HG03439 (cell line): Measurements from ENCODE around the gene FIBCD1.

Experiments
- ATAC-seq: cut with Tn5 transposase; IDR thresholded peaks from one replicate; pipeline ENCODE4 v1.9.1; 2021; ENCODE audit warnings: mild to moderate bottlenecking, moderate library complexity; ENCODE audit not compliant: unreplicated experiment

The FIBCD1 gene

DNA sequence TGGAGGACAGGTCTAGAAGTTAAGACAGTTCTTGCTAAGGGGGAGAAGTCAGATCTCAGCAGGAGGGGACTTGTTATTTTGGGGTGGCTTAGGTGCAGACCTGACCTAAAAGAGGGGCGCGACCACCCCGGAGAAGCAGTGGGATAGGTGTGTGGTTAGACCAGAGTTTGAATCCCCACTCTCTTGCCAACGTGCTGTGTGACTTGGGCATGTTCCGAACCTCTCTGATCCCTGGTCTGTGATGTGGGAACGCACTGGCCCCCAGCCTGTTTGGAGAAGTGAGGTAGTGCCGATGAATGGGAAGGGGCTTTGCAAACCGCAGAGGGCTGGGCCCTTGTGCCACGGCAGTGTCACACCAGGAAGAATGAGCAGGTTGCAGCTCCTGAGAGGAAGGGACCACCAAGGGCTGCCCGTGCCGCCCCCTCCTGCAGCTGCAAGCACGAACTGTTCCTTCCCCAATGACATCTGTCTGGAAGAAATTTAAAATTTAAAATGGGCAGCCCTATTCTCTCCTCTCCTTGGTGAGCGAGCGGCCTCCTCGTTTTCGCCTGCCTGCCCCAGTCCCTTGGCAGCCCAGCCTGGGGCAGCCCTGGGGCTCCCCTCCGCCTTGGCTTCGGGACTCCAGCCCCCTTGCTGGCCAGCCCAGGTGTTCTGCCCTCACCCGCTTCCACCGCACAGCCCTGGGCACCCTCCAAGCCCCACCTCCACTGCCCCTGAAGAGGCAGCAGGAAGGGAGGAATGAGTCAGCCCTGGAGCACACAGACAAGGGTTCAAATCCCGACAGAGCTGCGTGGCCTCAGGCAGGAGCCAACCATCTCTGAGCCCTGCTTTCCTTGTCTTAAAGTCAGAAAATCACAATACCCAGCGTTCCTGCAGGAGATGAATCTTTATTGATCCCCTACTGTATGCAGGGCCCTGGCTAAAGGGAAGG is 1.6 kb downstream of the FIBCD1 start:
- no peak for ATAC-seq

DNA sequence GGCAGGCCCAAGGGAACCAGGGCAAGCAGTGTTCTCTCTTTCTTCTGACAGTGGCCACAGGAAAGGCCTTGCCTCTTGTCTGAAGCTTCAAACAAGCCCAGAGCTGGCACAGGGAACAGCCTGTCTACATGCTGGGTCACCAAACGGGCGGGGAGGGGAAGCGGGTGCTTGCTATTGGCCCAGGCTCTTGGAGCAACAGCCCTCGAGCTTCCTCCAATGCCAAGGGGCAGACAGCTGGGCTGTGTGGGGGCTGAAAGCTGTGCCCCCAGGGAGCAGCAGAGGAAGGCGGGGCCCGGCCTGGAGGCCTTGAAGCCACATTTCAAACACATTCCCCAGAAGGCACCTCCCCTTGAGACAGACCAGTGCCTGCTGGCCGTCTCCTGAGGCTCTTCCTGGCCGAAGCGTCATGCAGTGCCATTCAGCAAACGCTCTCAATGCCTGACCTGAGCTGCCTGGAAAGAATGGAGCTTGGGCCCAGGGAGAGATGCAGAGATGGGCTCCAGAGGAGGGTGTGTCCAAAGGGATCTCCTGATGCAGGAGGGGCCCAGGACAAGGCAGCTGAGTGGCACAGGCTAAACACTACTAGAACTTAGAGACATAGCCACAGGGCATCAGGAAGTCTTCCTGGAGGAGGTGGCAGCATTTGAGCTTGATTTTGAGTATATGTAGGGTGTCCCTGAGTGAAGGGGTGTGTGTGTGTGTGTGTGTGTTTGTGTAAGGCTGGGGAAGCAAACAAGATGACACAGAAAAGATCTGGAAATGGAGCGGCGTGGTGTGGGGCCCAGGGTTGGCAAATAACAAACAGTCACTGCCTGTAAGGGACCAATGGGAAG is 2.5 kb downstream of the FIBCD1 start:
- ATAC-seq, result no peak

- ATAC-seq, result no peak
Measured at GRCh38 chr9:130935648-130936271, 3.3 kb downstream of the FIBCD1 start.

- no peak for ATAC-seq
Measured at GRCh38 chr9:130934702-130935647, 4.1 kb downstream of the FIBCD1 start.

- ATAC-seq, result no peak
Measured at GRCh38 chr9:130934246-130934645, 4.8 kb downstream of the FIBCD1 start.

- no peak for ATAC-seq
Measured at GRCh38 chr9:130933114-130934046, 5.7 kb downstream of the FIBCD1 start.

DNA sequence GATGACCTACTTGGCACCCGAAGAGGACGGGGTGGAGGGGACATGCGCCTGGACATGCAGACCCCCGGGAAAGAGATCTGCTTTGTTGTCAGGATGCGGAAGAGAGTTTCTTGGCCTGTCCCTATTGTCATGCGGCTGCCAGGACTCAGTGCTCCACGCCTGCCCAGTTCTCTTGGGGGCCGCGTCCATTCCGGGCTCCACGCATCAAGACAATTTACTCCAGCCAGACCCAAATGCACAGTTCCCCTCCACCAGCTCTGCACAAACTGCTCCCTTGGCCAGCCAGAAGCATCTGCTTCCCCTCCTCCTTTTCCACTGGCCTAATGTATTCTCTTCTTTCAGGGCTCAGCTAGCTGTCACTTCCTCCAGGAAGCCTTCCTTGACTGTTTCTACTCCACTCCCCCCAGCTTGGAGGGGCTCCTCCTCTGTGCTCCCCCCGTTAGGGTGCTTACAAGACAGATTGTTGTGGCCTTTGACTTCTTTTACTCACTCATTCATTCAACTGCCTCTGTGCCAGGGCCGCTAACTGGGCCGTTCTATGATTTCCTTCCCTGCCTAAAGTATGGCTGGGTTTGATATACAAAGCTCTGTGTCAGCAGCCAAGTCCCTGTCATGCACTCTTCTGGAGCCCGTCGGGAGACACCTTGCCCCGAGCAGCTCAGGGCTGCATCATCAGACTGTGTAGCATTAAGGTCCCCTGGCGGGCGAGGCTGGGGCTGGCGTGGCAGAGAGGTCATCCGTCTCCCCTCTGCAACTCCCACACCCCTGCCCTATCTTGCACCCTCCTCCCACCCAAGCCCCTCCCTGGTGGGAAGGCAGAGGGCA is 6.6 kb downstream of the FIBCD1 start:
- no peak for ATAC-seq

- ATAC-seq, result no peak
Measured at GRCh38 chr9:130931508-130932254, 7.4 kb downstream of the FIBCD1 start.

DNA sequence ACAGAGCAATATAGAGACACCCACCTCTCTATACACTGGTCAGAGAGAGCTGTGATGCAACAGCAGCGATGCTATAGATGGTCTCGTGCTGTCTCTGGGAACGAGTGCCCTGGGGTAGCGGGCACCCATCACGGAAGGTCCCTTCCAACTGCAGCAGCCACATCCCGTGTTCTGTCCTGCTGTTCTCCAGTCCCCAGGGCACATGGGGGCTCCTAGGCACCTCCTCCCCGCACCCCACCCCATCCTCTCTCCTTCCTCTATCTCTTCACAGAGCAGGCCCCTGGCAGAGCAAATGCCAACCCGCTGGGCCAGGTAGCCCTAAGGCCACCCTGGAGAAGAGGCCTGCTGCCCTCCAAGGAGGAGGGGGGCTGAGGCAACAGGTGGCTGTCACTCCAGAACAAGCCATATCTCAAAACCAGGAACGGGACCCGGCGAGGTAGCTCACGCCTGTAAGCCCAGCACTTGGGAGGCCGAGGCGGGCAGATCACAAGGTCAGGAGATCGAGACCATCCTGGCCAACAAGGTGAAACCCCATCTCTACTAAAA is 8.2 kb downstream of the FIBCD1 start:
- no peak for ATAC-seq

DNA sequence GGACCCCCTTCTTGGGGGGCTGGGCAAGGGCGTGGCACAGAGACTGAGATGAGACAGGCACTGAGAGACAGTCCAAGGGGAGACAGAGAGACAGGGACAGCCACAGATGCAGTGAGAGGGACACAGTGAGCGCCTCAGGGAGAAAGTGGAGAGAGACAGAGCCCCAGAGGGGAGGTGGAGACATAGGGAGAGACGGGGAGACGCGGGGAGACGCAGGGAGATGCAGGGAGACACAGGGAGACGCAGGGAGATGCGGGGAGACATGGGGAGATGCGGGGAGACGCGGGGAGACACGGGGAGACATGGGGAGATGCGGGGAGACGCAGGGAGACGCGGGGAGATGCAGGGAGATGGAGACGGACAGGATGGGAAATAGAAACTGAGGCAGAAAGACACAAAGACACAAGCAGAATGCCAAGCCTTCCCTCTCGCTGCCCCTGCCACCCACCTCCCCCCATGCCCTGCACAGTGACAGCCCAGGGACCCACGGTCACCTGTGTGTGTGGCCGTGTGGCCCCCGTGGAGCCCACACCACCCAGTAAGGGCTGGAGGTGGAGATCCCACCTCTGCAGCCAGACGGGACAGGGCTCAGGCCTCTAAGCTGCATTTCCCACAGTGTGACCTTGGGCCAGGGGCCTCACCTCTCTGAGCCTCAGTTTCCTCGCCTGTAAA is 8.8 kb downstream of the FIBCD1 start:
- no peak for ATAC-seq

DNA sequence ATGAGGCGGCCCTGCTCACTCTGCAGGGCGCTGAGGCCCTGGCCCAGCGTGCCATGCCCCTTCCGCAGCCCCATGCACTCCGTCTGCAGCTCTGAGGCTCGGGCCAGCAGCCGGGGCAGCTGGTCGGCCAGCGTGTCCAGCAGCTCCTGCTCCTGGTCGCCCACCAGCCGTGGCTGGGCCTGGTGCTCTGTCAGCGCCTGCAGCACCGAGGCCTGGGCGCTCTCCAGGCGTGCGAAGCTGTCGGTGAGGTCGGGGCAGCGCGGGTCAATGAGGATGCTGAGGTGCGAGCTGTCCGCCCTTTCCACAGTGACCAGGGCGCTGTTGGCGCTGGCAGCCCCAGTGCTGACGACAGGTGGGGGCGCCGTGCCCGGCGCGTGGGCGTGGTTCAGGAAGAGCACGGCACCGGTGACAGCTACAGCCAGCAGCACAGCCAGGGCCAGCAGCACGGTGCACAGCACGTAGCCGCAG is 9.4 kb downstream of the FIBCD1 start:
- ATAC-seq, result no peak

GRCh38 chr9:130927995-130928900 is 10.8 kb downstream of the FIBCD1 start:
- ATAC-seq, result peak; percentile 41

GRCh38 chr9:130927338-130927737 is 11.7 kb downstream of the FIBCD1 start:
- ATAC-seq, result no peak

GRCh38 chr9:130925050-130925678 is 13.9 kb downstream of the FIBCD1 start:
- ATAC-seq, result no peak

DNA sequence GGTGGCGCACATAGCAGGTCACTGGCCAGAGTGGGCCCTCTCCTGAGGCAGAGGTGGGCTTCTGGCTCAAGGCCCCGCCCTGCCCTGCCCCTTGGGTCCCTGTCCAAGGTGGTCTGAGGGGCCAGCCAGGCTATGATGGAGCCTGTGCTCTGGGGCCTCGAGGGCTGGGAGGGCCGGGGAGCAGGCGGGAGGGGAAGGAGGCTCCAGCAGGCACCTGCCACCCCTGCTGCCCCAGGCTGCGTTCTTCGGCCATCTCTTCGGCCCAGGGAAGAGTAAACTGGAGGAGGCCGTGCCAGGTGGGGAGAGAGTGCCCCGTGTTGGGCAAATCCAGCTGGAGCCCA is 14.6 kb downstream of the FIBCD1 start:
- ATAC-seq, result no peak
